Measurements from ENCODE around the gene HIPK1.
"Not testable (repeated sequence)": the region's sequence is repeated elsewhere in the genome, so short reads cannot be mapped to it uniquely, and the experiment has no call there.

HIPK1 gene

DNA sequence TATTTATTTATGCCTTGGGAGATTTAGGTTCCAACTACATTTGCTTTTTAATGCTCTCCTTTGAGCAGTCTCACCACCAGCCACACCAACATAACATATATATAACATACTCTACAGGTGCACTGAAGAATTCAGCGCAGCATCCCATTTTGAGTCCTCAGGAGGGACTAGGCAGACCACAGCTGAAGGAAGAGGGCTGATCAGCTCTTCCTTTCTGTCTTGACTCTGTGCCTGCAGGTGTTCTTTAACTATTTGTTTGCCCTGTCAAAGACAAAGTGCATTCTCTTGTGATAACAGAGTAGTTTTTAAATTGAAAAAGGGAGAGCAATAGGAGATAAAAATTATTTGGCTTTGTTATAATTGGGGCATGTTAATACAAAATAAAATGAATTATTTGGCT, 17.0 kb downstream of the HIPK1 start:
- no peak for DNase-seq

DNA sequence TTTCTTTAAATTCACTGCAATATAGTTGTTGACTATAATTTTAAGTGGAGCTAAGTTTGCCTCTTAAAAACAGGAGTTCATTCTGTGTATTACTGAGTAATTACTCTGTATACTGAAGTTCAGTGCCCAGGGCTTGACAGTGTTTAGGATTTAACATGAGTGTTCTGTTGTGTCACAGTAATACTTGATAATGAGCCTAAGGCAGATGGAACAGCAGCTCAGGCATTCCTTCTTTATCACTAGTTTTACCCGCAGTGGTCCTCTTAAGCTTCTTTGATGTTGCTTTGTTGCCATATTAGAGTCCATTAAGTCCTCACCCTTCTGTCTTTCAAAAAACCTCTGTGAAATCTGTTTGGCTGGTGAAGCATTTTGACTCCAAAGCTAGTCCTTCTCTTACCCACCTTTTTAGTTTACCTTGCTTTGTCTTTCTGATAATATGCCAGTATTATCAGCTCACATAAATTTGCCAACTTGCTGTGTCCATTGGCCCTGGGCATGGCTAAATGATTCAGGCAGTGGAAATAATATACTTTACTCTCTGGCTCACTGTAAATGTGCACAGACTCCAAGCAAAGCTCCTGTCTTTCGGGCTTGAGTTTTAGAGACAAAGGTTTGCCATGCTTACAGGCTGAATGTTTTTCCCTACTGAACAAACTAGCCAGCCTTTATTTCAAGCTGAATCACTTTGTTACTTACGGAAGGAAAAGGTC, 17.7 kb downstream of the HIPK1 start:
- peak in 1 of 3 experiments; percentile 23 for DNase-seq

DNA sequence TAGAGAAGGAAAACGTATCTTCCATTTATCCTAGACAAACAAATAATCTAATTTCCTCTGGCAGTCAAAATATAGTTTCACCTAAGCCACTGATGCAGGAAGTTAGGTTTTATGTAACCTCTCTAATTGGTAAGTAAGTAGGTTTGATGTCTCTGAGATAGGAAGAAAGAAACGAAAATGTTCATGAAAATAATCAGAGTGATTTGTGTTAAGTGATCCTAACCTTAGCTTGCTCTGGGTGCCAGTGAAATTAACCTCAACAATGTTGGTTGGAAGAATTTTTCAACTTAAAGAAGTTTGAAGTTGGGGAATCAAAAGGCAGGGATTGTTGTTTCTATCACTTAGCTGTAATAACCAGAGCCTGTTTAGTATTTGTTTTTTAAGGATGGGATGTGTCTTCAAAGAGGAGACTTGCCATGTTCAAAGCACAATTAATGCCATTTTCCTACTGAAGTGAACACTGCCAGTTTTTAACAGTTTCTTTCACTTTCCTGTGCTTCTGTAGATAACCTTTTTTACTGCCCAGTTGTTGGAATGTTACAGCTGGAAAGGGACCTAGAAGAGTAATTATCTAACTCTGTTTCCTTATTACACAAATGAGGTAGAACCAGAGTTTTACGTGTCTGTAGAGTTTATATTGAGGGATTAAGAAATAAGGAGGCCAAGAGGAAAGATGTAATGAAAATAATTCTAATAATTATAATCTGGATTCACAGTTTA, 18.4 kb downstream of the HIPK1 start:
- DNase-seq = no peak

DNA sequence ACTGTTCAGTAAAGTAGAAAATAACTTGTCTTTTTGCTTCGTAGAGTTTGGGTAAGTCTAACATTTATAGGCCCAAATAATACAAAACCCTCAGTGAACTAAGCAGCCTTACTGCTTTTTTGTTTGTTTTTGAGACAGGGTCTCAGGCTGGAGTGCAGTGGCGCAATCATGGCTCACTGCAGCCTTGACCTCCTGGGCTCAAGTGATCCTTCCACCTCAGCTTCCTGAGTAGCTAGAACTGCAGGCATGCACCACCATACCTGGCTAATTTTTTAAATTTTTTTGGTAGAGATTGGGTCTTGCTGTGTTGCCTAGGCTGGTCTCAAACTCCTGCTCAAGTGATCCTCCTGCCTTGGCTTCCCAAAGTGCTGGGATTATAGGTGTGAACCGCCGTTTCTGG, 19.0 kb downstream of the HIPK1 start:
- not testable (repeated sequence) for DNase-seq

DNA sequence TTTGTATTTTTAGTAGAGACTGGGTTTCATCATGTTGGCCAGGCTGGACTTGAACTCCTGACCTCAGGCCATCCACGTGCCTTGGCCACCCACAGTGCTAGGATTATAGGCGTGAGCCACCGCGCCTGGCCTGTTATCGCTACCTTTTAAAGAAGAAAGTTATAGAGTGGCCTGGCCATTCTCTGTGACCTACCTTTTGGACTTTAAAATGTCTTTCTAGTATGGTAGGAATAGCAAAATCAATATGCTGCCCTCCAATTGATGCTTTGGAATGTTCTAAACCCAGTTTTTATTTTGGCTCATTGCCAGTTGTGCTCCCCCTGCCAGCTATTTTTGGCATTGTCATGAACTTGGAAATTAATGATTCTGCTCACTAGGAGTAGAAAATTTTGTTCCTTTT, 19.9 kb downstream of the HIPK1 start:
- no peak for DNase-seq

DNA sequence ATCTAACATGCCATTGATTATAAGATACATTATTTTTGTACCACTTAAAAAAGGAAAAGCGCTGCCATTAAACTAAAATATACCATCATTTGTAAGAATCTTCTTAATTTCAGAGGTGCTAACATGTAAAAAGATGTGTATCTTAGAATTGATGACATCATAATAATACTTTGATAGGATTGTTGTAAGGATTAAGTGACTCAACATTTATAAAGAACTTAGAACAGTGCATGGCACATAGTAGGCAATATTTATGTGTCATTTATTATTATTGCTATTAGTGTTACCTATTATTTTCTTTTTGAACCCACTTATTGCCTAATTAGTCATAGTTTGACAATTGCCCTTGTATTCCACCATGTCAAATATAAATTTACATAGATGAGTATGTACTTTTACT, 21.8 kb downstream of the HIPK1 start:
- no peak for DNase-seq

DNA sequence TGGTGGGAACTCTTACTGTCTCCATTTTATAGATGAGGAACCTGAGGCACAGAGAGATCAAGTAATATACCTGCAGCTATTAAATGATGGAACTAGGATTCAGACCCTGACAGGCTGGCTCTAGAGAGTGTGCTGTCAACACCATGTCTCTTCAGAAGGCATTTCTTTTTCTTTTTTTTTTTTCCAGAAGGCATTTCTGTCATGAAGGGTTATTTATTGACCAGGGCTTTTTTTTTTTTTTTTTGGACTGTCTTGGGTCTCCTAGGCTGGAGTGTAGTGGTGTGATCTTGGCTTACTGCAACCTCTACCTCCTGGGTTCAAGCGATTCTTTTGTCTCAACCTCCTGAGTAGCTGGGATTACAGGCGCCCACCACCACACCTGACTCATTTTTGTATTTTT, 22.6 kb downstream of the HIPK1 start:
- DNase-seq = no peak

DNA sequence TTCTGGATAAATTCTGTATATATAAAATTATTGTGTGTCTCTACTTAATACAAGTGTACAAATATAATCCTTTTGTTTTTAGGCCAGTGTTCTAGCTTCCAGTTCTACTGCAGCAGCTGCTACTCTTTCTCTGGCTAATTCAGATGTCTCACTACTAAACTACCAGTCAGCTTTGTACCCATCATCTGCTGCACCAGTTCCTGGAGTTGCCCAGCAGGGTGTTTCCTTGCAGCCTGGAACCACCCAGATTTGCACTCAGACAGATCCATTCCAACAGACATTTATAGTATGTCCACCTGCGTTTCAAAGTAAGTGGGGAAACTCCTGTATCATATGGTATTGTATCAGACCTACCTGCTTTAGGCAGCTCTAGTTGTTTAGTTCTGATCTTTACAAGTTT, 28.9 kb downstream of the HIPK1 start:
- DNase-seq = no peak

DNA sequence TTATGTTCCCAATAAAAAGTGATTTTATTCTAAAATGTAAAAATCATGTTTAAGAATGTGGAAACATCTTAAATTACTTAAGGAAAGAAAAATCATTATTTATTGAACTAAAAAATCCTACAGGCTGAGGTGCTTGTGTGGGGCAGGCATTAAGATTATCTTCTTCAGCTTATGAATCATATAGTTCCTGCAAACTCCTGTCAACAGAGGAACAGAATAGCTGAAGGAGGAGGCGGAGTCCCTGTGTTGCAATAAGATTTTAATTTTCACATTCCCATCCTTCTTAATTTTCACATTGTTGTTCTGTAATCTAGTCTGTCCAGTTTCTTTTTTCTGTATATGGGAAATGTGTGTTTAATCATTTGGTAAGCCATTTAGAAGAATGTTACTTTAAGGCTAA, 29.6 kb downstream of the HIPK1 start:
- no peak for DNase-seq

DNA sequence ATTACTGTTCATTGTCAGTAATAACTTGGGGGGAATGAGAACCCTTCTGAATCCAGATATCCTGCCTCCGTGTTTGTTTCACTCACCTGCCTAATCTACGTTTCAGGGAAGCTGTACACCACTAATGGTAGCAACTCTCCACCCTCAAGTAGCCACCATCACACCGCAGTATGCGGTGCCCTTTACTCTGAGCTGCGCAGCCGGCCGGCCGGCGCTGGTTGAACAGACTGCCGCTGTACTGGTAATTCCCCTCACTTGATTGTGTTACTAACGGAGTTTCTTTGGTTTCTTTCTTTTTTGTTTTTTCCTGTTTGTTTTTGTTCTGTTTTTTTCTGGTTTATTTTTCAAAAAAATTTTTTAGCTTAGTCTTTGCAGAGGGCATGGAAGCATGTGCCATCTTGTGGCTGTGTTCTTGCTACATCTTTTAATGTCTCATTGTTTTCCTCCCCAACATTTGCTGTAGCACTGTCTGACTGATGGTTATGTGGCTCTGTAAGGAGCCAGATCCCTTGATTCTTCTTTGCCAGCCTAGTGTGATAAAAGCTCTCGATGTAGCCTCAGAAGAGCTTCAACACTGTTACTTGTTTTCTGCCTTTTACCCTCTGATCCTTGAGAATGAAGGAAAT, 34.3 kb downstream of the HIPK1 start:
- DNase-seq = no peak

DNA sequence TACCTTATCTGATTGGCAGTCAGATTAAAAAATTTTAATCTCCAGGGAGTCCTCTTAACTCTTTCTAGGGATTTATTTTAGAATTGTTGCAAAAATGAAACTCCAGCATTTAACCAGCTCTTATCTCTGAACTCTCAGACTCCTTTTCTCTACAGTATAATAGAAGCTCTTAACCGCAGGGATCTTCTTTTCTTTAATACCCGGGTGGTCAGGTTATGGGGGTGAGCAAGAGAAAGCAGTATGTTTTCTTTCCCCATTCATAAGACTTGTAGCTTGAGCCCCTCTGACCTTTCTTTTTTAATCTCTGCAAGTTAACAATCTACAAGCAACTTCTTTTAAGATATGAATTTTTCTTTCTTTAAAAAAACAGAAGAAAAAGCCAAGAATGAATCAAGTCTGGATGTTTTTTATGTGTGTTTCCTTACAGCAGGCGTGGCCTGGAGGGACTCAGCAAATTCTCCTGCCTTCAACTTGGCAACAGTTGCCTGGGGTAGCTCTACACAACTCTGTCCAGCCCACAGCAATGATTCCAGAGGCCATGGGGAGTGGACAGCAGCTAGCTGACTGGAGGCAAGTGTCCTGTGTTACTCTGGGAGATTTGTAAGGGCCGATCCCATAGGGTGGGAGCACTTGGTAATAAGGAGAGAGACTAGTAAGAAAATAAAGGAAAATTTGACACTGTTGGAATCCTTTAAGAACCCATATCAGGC, 36.7 kb downstream of the HIPK1 start:
- no peak for DNase-seq

DNA sequence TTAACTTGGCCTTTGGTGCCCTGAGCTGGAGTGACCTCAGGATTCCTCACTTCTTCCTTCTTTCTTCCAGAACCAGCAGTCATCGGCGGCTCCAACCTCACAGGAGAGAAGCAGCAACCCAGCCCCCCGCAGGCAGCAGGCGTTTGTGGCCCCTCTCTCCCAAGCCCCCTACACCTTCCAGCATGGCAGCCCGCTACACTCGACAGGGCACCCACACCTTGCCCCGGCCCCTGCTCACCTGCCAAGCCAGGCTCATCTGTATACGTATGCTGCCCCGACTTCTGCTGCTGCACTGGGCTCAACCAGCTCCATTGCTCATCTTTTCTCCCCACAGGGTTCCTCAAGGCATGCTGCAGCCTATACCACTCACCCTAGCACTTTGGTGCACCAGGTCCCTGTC, 43.8 kb downstream of the HIPK1 start:
- DNase-seq = no peak

DNA sequence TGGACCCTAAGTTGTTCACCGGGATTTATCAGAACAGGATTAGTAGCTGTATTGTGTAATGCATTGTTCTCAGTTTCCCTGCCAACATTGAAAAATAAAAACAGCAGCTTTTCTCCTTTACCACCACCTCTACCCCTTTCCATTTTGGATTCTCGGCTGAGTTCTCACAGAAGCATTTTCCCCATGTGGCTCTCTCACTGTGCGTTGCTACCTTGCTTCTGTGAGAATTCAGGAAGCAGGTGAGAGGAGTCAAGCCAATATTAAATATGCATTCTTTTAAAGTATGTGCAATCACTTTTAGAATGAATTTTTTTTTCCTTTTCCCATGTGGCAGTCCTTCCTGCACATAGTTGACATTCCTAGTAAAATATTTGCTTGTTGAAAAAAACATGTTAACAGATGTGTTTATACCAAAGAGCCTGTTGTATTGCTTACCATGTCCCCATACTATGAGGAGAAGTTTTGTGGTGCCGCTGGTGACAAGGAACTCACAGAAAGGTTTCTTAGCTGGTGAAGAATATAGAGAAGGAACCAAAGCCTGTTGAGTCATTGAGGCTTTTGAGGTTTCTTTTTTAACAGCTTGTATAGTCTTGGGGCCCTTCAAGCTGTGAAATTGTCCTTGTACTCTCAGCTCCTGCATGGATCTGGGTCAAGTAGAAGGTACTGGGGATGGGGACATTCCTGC, 46.2 kb downstream of the HIPK1 start:
- no peak for DNase-seq

DNA sequence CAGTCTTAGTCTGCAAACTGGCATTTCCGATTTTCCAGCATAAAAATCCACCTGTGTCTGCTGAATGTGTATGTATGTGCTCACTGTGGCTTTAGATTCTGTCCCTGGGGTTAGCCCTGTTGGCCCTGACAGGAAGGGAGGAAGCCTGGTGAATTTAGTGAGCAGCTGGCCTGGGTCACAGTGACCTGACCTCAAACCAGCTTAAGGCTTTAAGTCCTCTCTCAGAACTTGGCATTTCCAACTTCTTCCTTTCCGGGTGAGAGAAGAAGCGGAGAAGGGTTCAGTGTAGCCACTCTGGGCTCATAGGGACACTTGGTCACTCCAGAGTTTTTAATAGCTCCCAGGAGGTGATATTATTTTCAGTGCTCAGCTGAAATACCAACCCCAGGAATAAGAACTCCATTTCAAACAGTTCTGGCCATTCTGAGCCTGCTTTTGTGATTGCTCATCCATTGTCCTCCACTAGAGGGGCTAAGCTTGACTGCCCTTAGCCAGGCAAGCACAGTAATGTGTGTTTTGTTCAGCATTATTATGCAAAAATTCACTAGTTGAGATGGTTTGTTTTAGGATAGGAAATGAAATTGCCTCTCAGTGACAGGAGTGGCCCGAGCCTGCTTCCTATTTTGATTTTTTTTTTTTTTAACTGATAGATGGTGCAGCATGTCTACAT, 47.6 kb downstream of the HIPK1 start:
- peak in 2 of 3 experiments; percentile 4 to 13 for DNase-seq

DNA sequence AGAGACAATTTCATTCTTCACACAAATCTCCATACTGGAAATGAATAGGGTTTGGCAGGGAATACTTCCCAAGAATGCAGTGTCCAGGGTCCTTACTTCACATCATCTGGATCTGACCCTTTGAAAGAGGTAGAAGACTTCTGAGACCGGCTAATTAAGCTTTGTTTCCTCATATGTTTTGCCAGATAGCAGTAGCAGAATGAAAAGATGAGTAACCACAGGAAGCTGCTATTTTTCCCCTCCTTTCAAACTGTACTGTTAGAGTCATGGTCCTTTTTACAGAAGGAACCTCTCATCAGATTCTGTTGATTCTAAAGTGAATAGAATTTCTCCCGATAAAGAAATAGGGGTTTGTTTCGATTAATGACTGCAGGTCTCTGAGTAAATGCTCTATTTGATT, 48.8 kb downstream of the HIPK1 start:
- no peak for DNase-seq

DNA sequence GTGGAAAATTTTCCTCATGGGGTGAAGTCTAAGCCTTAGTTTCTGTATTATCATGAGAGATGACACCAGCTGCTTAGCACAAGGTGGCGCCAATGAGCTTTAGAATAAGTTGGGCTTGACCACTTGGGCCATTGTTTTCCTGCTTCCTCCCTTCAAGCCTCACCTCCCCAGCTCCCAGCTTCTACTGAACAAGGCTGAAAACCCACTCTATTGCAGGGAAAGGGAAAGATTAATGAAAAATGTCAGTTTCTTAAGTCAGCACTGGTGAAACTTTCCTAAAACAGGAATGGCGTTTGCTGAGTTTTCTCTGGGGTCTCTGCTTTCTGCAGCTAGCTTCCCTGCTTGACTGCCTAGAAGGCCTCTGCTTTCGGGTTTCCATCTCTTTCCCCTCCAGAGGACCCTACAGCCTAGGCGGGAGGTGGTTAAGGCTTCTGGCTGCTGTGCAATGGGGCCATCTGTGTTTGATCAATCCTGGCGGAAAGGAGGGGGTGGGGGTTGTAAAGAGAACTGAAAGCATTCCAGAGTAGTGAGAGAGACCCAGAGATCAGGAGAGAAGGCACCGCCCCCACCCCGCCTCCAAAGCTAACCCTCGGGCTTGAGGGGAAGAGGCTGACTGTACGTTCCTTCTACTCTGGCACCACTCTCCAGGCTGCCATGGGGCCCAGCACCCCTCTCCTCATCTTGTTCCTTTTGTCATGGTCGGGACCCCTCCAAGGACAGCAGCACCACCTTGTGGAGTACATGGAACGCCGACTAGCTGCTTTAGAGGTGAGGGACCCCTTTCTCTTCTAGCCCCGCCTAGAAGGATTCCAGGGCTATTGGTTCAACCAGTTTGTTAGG, 50.0 kb downstream of the HIPK1 start, which contains the start of gene OLFML3:
Gene OLFML3 (plus strand): TSS at position 612 of the 840 bp plus-strand sequence. CDS start 43 bp downstream, at position 655.
- peak; percentile 49 to 89 (median 88) for DNase-seq

DNA sequence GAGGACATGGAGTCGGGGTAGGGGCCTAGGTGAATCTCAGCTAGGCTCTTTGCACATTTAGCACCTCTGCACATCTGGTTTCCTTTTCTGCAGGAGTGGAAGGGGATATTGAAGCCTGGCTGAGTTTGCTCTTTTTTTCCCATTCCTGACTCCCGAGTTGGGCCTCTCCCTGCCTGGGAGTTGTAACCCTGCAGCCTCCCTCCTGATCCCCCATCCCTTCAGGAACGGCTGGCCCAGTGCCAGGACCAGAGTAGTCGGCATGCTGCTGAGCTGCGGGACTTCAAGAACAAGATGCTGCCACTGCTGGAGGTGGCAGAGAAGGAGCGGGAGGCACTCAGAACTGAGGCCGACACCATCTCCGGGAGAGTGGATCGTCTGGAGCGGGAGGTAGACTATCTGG, 51.0 kb downstream of the HIPK1 start:
- DNase-seq = peak in 1 of 3 experiments; percentile 17

DNA sequence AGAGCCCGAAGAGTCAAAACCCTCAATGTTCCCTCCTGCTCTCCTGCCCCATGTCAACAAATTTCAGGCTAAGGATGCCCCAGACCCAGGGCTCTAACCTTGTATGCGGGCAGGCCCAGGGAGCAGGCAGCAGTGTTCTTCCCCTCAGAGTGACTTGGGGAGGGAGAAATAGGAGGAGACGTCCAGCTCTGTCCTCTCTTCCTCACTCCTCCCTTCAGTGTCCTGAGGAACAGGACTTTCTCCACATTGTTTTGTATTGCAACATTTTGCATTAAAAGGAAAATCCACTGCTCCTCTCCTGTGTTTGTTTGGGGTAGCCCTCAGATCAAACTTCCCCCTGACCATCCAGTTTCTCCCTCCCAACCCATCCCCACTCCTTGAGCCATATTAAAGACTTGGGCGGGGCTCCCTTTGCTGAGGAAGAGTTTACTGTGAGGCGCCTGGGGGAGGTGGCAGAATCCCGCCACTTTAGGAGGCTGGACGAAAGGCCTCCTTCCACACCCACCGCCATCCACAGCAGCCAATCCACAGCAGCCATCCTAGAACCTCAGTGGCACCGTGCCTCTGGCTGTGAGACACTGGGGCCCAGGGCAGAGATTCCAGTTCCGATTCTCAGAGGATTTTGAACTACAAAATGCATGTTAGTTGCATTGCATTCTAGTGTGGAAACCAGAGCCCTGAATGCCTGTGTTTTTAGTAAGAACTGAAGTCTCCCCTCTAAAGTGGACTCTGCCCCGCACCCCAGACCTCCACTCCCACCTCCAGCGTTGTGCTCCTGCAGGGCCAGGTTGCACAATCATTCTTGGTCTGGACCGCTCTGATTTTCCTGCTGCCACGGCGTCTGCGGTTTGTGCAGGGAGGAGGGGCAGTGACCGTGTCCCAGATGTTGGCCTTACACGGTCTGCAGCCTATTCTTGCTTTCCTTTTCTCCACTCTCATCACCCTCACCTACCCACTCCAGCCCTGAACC, 53.1 kb downstream of the HIPK1 start:
- no peak for DNase-seq

DNA sequence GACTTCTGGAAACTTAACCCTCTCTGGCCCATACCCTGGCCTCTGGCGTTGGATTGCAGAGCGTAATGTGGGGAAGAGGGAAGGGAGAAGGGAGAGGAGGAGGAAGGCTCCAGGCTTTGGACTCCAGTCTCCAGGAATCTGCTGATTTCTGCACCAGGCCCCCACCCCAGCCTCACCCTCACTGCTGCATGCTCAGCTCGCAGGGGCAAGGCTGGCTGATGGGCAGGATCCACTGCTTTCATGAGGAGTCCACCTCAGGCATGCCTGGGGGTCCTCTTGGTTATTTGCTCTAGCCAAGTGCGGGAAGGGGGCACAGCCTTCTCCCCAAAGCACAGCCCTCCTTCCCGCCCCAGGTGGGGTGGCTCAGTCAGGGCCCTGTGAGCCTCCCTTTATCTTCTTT, 53.8 kb downstream of the HIPK1 start:
- no peak for DNase-seq

DNA sequence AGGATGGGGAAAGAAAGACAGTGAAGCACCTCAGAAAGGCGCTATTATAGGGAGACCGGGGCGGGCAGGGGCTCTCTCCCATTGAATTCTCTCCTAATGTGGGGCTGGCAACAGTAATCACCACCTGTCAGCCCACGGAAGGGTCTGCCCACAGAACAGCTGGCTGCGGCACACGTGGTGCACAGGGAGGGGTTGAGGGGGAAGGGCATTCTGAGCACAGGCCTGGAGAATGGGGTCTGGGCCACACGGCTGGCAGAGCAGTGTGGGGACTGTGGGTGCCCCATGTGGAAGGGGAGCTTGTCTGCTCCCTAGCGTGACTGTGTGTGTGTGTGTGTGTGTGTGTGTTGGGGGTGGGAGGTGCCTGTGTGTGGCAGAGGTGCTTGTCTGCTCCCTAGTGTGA, 54.3 kb downstream of the HIPK1 start:
- DNase-seq = peak in 1 of 3 experiments; percentile 11

All from NCI-H1417 (cell line).